Measurements from ENCODE around the gene RNU6-8.

RNU6-8 gene

DNA sequence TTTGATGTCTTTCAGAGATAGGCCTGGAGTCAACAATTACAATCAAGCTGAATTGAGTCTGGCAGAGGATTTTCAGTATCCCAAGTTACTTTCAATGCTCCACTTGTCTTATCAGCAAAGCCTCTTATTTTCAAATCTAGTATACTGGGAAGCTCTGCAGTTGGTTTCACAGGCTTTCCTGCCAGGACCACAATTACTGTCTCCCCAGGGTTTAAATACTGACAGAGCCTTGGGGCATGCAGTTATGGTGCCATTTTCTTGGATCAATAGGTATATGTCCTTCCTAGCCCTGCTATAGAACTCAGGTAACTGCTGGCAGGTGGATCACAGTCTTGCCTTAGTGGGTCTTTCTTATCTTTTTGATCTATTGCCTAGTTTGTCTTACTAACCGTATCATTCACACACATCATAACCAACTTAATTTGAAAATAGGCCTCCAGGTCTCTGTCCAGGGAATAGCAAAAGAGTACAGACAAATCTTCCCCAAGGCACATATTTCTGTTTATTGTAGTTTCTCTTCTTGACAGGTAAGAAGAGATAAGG lies 22.4 kb upstream of the RNU6-8 start:
- Histone ChIP-seq H2AFZ (ENCODE audit: low read length) (no peak overlapping the region), H3K36me3 (replicated peaks; ENCODE audit: insufficient read depth, low read length) (no peaks in the 10 kb centered on the region), H3K9me2 (replicated peaks; ENCODE audit: insufficient read depth, low read length) (no peaks in the 10 kb centered on the region), H3K27ac (ENCODE audit: low read length) (no peak overlapping the region), H3K4me3 (ENCODE audit: low read length) (no peak overlapping the region), H4K20me1 (ENCODE audit: insufficient read depth, low read length) (no peaks in the 10 kb centered on the region), H3K79me2 (ENCODE audit: low read length) (no peaks in the 10 kb centered on the region), H3K27me3 (replicated peaks; ENCODE audit: insufficient read depth, low read length) (no peaks in the 10 kb centered on the region), H3K4me2 (ENCODE audit: low read depth, low read length) (no peak overlapping the region), H3F3A (ENCODE audit: insufficient read depth, low read length) (no peaks in the 10 kb centered on the region), H3K9ac (ENCODE audit: low read length) (no peak overlapping the region), H3K9me3 (replicated peaks; ENCODE audit: insufficient read depth, low read length) (no peaks in the 10 kb centered on the region), H3K4me1 (ENCODE audit: low read length) (no peaks in the 10 kb centered on the region)
- DNase-seq = no peak
- TF ChIP-seq, protein P1, sequence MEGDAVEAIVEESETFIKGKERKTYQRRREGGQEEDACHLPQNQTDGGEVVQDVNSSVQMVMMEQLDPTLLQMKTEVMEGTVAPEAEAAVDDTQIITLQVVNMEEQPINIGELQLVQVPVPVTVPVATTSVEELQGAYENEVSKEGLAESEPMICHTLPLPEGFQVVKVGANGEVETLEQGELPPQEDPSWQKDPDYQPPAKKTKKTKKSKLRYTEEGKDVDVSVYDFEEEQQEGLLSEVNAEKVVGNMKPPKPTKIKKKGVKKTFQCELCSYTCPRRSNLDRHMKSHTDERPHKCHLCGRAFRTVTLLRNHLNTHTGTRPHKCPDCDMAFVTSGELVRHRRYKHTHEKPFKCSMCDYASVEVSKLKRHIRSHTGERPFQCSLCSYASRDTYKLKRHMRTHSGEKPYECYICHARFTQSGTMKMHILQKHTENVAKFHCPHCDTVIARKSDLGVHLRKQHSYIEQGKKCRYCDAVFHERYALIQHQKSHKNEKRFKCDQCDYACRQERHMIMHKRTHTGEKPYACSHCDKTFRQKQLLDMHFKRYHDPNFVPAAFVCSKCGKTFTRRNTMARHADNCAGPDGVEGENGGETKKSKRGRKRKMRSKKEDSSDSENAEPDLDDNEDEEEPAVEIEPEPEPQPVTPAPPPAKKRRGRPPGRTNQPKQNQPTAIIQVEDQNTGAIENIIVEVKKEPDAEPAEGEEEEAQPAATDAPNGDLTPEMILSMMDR (IDR thresholded peaks at IDR 0.05; ENCODE audit: low read length) = no peak
- no peak for TF ChIP-seq EZH2 (optimal IDR thresholded peaks at IDR 0.05; ENCODE audit: low read depth, low read length)

GRCh38 chr14:32224737-32225377 lies 21.8 kb upstream of the RNU6-8 start:
- H2AFZ ChIP-seq (ENCODE audit: low read length) = no peak overlapping the region
- no peaks in the 10 kb centered on the region for H3K9me2 ChIP-seq (replicated peaks; ENCODE audit: insufficient read depth, low read length)
- H3K27ac ChIP-seq (ENCODE audit: low read length) = no peak overlapping the region
- H3K9me3 ChIP-seq (replicated peaks; ENCODE audit: insufficient read depth, low read length) = no peaks in the 10 kb centered on the region
- no peaks in the 10 kb centered on the region for H4K20me1 ChIP-seq (ENCODE audit: insufficient read depth, low read length)
- no peaks in the 10 kb centered on the region for H3F3A ChIP-seq (ENCODE audit: insufficient read depth, low read length)
- H3K4me2 ChIP-seq (ENCODE audit: low read depth, low read length) = no peak overlapping the region
- H3K4me3 ChIP-seq (ENCODE audit: low read length) = no peak overlapping the region
- H3K27me3 ChIP-seq (replicated peaks; ENCODE audit: insufficient read depth, low read length) = no peaks in the 10 kb centered on the region
- H3K4me1 ChIP-seq (ENCODE audit: low read length) = no peaks in the 10 kb centered on the region
- TF ChIP-seq EZH2phosphoT487 (IDR thresholded peaks at IDR 0.05; ENCODE audit: low read length) = no peak
- TF ChIP-seq EZH2 (optimal IDR thresholded peaks at IDR 0.05; ENCODE audit: low read depth, low read length) = no peak
- TF ChIP-seq, protein P1 (IDR thresholded peaks at IDR 0.05; ENCODE audit: low read length) = no peak
- no peaks in the 10 kb centered on the region for H3K36me3 ChIP-seq (replicated peaks; ENCODE audit: insufficient read depth, low read length)
- no peaks in the 10 kb centered on the region for H3K79me2 ChIP-seq (ENCODE audit: low read length)
- H3K9ac ChIP-seq (ENCODE audit: low read length) = no peak overlapping the region
- DNase-seq = no peak

DNA sequence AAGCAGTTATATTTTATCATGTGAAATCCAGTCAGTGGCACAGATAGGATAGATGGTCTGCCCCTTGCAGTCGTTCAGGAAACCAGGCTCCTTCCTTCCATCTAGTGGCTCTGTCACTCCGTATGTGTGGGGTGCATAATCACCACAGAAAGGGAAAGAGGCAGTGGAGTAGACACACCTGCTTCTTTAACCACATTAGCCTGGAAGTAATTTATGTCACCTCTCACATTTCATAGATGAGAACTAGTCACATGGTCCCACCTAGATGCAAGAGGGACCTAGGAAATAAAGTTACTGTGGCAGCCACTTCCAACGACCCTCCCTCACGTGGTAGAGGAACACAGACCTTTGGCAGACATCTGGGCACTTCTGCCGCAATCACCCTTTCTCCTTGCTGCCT lies 14.2 kb upstream of the RNU6-8 start:
- H3K27ac ChIP-seq (ENCODE audit: low read length) = no peak overlapping the region
- H3K4me1 ChIP-seq (ENCODE audit: low read length) = no peaks in the 10 kb centered on the region
- no peaks in the 10 kb centered on the region for H3K9me3 ChIP-seq (replicated peaks; ENCODE audit: insufficient read depth, low read length)
- H3K4me3 ChIP-seq (ENCODE audit: low read length) = no peak overlapping the region
- no peaks in the 10 kb centered on the region for H3F3A ChIP-seq (ENCODE audit: insufficient read depth, low read length)
- no peaks in the 10 kb centered on the region for H3K36me3 ChIP-seq (replicated peaks; ENCODE audit: insufficient read depth, low read length)
- H3K27me3 ChIP-seq (replicated peaks; ENCODE audit: insufficient read depth, low read length) = no peaks in the 10 kb centered on the region
- H2AFZ ChIP-seq (ENCODE audit: low read length) = no peak overlapping the region
- no peaks in the 10 kb centered on the region for H4K20me1 ChIP-seq (ENCODE audit: insufficient read depth, low read length)
- DNase-seq = no peak
- no peaks in the 10 kb centered on the region for H3K9me2 ChIP-seq (replicated peaks; ENCODE audit: insufficient read depth, low read length)
- no peak overlapping the region for H3K4me2 ChIP-seq (ENCODE audit: low read depth, low read length)
- H3K79me2 ChIP-seq (ENCODE audit: low read length) = no peaks in the 10 kb centered on the region
- TF ChIP-seq EZH2 (optimal IDR thresholded peaks at IDR 0.05; ENCODE audit: low read depth, low read length) (no peak), EZH2phosphoT487 (IDR thresholded peaks at IDR 0.05; ENCODE audit: low read length) (no peak)
- TF ChIP-seq, protein P1 (IDR thresholded peaks at IDR 0.05; ENCODE audit: low read length) = no peak
- H3K9ac ChIP-seq (ENCODE audit: low read length) = no peak overlapping the region
